GM18511 (cell line): ENCODE measurements around the gene NT5DC1.
A peak's percentile ranks its signal among the peaks of the same experiment; 100 is the strongest.
"Not testable (repeated sequence)": the region's sequence is repeated elsewhere in the genome, so short reads cannot be mapped to it uniquely, and the experiment has no call there.

ENCODE experiments used
- ATAC-seq: cut with Tn5 transposase; IDR thresholded peaks from one replicate; pipeline ENCODE4 v1.9.1; 2021; ENCODE audit warnings: mild to moderate bottlenecking, moderate library complexity; ENCODE audit not compliant: unreplicated experiment

NT5DC1 gene

GRCh38 chr6:116268589-116269293 is 168.1 kb downstream of the NT5DC1 start:
- ATAC-seq, result peak; percentile 85

DNA sequence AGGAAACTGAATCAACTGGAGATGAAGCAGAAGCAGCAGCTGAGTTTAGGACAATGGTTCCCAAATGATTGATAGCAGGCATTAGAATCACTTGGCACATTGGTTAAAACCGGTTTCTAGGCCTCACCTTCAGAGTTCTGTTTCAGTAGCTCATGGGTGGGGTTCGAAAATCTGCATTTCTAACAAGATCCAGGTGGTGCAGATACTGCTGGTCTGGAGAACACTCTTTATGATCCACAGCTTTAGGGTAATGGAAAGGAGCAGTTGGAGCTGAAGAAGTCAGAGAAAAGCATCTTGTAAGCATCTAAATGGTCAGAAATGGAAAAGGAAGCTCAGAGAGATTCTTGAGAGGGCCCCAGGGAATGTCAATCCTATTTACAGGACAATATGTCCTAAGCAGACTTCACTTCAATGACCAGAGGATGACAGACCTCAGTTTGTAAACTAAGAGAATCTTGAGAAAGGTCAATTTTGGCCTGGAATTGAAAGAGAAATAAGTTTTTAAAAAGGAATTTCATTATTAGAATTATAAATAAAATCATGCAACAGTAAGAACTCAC is 170.6 kb downstream of the NT5DC1 start:
- ATAC-seq, result no peak

DNA sequence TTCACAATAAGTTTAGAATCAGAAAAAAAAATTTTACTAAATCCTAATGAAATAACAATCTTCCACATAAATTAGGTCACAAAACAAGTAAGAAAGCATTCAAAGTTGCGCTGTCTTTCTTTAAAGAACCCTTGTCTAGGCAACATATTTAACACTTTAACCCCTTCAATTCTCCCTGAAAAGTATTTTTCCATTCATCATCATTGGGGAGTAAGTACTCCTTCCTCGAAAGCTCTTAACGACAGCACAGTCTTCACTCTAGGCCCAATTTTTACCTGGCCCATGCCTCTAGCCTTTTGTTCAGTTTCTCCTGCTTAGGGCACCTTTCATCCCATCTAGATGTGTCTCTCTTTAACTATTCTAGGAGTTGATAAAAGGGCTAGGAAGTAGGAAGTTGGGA is 176.5 kb downstream of the NT5DC1 start:
- ATAC-seq, result no peak

DNA sequence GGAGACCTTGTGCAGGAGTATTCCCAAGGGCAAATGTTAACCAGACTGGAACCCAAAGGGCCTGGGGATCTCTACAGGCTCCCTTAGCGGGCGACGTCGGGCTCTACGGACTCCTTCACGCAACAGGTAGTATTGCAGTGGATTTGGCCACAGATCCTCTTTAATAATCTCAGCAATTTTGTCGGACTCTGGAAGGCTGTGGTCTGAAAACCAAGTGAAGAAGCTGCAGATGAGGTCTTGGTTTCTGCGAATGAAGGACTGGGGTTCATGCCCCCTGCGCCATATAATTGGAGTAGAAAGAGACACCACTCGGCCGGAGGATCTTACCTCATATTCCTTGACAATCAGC is 177.8 kb downstream of the NT5DC1 start:
- no peak for ATAC-seq

- ATAC-seq, result no peak
Observed at GRCh38 chr6:116278854-116279231, 178.2 kb downstream of the NT5DC1 start.

- peak; percentile 96 for ATAC-seq
Observed at GRCh38 chr6:116279232-116280160, 178.8 kb downstream of the NT5DC1 start, which contains the start of gene TSPYL1. TSPYL1 (minus strand) TSS chr6:116279930; CDS start chr6:116279830, 100 bp downstream.

DNA sequence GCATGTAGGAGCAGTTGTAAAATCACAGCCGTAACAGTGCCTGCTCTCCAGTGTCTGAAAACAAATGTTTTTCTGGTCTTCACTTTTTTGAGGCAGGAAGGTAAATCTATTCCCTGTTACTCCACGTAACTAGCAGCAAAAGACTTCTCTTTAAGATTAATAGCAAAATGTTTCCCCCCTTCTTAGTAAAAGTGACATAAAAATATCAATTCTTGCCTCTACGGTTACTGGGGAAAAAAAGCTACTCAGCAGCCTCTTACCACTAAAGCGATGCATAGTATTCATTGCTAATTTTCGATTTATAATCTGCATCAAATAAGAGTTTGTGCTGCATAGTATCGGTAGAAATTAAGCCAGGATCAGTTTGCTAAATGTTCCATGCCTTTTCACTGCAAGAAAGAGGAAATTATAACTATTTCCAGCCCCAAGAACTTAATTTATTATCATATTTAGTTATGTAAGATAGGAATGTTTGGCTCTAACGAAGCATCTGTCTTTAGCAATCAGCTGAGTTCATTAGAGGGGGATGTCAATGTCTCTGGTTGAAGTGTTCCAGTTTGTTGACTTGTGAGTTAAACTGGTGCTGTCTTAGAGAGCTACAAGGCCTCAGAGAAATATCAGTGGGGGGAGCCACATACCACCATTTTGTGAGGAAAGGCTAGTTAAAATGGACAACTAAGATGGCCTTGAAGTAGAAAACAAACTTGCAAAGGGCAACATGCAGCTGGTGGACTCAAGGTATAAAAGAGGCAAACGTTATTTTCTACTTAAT is 179.7 kb downstream of the NT5DC1 start:
- ATAC-seq, result no peak

DNA sequence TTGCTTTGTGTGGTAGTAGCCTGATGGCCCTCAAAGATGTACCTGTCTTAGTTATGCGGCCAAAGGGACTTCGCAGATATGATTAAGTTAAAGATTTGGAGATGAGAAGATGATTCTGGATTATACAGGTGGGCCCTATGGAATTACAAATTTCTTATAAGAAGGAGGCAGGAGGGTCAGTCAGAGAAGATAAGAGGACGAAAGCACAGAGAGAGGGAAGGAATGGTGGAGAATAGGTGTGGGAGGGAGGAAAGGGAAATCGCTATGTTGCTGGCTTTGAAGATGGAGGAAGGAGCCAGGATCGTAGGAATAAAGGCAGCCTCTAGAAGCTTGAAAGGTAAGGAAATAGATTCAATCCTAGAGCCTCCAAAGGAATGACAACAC is 180.3 kb downstream of the NT5DC1 start:
- no peak for ATAC-seq

DNA sequence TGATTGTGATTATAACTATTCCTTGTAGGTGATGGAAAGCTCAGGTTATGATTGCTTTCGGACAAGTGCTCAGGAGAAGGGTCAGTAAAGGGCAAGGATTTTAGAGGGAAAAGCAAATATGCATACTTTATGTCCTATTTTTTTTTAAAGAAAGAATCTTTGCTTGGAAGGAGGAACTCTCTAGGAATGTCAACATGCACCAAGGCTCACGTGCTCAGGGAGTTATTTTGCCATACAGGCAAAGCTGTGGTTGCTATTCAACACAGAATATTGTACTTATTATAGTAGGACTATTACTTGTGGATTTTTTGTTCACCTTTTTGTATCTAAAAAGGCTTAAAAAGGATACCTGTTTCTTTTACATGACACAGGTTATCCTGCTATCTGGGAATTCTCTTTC is 182.0 kb downstream of the NT5DC1 start:
- ATAC-seq, result no peak

DNA sequence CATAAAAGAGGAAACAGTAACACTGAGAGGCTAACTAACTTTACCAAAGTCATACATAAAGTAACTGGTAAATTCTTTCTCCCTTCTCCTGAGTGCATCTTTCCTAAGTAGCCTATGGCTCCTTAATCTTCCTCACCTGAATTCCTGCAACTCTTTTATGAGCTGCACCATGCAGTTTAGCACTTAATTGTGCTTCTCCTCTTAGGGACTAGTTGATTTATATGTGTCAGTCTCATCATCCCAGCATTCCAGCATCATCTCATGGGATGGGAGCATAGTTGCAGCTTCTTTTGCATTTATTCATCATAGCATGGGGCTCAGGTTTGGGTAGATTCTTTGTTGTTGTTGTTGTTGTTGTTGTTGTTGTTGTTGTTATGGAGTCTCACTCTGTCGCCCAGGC is 182.5 kb downstream of the NT5DC1 start:
- ATAC-seq, result no peak

- not testable (repeated sequence) for ATAC-seq
Observed at GRCh38 chr6:116284984-116285383, 184.3 kb downstream of the NT5DC1 start.

DNA sequence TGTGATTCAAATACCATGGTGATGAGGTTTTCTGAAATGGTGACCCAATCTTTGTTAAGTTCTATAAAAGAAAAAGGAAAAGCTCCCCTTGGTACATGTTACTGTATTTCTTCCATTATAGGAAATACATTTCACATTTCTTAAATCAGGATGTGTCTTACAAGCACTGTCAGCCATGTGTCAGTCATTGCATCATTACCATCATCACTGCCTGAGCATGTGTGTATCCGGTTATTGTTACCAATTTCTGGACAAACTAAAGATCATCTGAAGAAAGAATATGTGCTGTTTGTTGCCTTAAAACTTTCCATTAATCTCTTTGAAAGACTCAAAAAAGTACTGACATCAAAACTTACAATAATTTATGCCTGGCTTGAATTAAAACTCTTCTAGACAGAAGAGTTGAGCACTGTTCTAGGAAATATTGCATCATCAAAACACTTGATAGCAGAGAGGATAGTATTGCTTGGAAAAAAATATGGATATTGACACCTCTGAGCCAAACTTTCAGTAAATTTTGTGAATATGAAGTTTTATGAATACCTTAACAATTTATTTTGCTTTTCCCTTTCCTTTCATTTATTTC is 186.2 kb downstream of the NT5DC1 start:
- ATAC-seq, result no peak

GRCh38 chr6:116287689-116288282 is 187.1 kb downstream of the NT5DC1 start:
- peak; percentile 69 for ATAC-seq

DNA sequence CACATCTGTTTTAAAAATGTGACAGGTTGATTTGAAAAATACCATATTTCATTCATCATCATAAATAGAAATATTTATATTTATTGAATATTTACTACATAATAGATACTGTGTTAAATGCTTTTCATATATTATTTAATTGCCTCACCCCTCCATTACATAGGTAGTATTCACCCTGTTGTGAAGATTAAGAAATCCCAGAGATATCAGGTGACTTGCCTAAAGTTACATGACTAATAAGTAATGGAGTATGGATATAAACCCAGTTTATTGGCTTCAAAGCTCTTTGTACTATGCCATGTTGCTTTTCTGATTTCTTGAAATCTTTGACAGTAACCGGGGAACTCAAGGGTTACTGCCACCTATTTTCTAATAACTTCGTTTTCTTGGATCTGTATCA is 189.2 kb downstream of the NT5DC1 start:
- ATAC-seq, result no peak

DNA sequence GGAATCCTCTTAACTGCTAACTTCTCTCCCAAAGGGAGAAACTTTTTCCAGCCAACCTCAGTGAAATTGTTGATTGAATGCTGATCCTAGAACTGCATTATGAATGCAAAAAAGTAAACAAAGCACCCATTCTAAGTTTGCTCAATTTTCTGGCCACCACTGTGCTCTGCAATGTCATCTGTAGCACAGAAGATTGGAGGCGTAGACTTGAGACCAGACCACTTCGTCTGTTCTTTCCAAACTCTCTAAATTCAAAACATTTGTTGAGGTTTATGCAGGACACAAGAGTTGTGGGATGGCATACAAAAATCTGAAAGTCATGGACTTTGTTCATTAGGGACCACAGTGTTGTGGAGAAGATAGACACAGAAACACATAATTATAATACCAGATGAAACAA is 190.1 kb downstream of the NT5DC1 start:
- ATAC-seq, result no peak

DNA sequence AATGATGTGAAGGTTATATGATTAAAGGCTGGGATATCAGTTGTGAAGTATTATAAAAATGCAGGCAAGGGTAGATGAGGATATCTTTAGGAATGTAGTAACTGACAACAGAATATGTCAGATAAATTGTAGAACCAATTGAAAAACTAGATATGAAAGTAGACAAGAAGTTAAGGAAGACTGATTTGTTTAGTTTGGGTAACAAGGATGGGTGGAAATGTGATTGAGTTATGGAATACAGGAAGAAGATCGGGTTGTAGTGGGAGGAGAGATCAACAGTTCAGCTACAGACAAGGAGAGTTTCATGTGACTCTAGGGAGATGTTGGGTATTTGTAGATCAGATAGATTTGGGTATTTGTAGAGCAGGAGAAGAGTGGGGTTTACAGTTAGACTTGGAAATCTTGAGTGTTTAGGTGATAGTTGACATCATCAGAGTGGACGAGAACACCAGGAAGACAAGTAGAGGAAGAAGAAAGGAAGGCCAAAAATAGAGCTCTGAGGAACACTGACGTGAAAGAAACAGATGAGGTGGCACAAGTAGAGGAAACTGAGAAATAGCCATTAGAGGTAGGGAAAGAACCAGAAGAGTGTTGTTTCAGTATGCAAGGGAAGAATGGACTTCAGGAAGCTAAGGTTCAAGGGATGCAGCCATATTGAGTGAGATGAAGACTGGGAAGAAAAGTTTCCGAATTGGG is 191.2 kb downstream of the NT5DC1 start:
- no peak for ATAC-seq

DNA sequence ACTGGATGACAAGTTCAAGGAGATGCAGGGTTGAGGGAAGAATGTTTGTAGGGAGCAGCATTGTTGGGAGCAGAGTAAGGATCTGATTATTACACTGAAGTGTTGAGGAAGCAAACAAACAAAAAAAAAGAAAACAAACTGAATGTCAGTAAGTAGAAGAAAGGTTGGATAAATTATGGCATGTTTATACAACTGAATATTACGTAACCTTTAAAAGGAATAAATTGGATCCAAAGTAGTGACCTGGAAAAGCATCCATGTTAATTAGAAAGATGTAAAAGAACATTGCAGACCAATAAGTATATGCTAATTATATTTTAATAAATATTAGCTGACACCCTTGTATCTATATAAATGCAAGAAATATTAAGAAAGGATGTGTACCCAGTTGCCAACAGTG is 191.9 kb downstream of the NT5DC1 start:
- ATAC-seq, result no peak

DNA sequence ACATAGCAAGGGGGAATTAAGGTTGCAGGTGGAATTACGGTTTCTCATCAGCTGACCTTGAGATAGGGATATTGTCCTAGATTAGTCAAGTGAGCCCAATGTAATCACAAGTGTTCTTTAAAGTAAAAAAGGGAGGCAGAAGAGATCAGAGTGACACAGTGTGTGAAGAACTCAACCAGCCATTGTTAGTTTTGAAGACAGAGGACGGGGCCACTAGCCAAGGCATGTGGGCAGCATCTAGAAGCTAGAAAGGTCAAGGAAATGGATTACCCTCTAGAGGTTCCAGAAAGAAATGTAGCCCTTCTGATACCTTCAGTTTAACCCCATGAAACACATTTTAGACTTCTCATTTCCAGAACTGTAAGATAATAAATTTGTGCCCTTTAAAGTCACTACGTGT is 197.6 kb downstream of the NT5DC1 start:
- no peak for ATAC-seq

- ATAC-seq, result peak; percentile 86
Observed at GRCh38 chr6:116298973-116299372, 198.3 kb downstream of the NT5DC1 start.
